NCI-H446 treated with DMSO at 0.1 percent for 48 hours (cell line): Measurements from ENCODE around the gene VGLL4.

ENCODE experiments used
- DNase-seq: peaks from one replicate; lab custom pipeline; 2025; lab: John Stamatoyannopoulos, UW

Gene VGLL4

GRCh38 chr3:11653298-11654055 is 9.8 kb upstream of the VGLL4 start:
- DNase-seq, result no peak

GRCh38 chr3:11651900-11652299 is 8.2 kb upstream of the VGLL4 start:
- DNase-seq, result peak; percentile 2

GRCh38 chr3:11651477-11651876 is 7.8 kb upstream of the VGLL4 start:
- DNase-seq, result no peak

- DNase-seq, result no peak
Measured at GRCh38 chr3:11650391-11650790, 6.7 kb upstream of the VGLL4 start.

GRCh38 chr3:11648735-11649134 is 5.0 kb upstream of the VGLL4 start:
- no peak for DNase-seq

- DNase-seq, result no peak
Measured at GRCh38 chr3:11643201-11643603, 513 bp downstream of the VGLL4 start.

- DNase-seq, result peak; percentile 54
Measured at GRCh38 chr3:11642431-11643191, 1.1 kb downstream of the VGLL4 start.

GRCh38 chr3:11641683-11642430 is 1.9 kb downstream of the VGLL4 start:
- DNase-seq, result no peak

GRCh38 chr3:11641316-11641682 is 2.4 kb downstream of the VGLL4 start:
- DNase-seq, result no peak

- no peak for DNase-seq
Measured at GRCh38 chr3:11640009-11640673, 3.6 kb downstream of the VGLL4 start.

- DNase-seq, result no peak
Measured at GRCh38 chr3:11638495-11639358, 5.0 kb downstream of the VGLL4 start.

GRCh38 chr3:11637901-11638458 is 5.7 kb downstream of the VGLL4 start:
- no peak for DNase-seq

GRCh38 chr3:11636394-11636770 is 7.3 kb downstream of the VGLL4 start:
- no peak for DNase-seq

- no peak for DNase-seq
Measured at GRCh38 chr3:11635680-11636393, 7.9 kb downstream of the VGLL4 start.

GRCh38 chr3:11634974-11635612 is 8.6 kb downstream of the VGLL4 start:
- DNase-seq, result no peak

GRCh38 chr3:11634081-11634635 is 9.6 kb downstream of the VGLL4 start:
- no peak for DNase-seq

- no peak for DNase-seq
Measured at GRCh38 chr3:11632966-11633365, 10.7 kb downstream of the VGLL4 start.

GRCh38 chr3:11632564-11632963 is 11.2 kb downstream of the VGLL4 start:
- DNase-seq, result peak; percentile 19

- no peak for DNase-seq
Measured at GRCh38 chr3:11631820-11632219, 11.9 kb downstream of the VGLL4 start.

GRCh38 chr3:11629716-11630115 is 14.0 kb downstream of the VGLL4 start:
- no peak for DNase-seq
